Activated naive CD4-positive, alpha-beta T cell (primary cell): ENCODE measurements around the gene SERPINF2.
"Not testable (repeated sequence)": the region's sequence is repeated elsewhere in the genome, so short reads cannot be mapped to it uniquely, and the experiment has no call there.

Source experiments
- DNase-seq, 4 experiments: peaks; one replicate each; lab custom pipeline; 2025; lab: John Stamatoyannopoulos, UW

Gene SERPINF2

GRCh38 chr17:1789936-1790335, 47.3 kb downstream of the SERPINF2 start:
- DNase-seq: no peak

- no peak for DNase-seq
Measured at GRCh38 chr17:1792495-1793446, 50.1 kb downstream of the SERPINF2 start.

GRCh38 chr17:1793447-1793806, 50.8 kb downstream of the SERPINF2 start:
- DNase-seq: no peak

GRCh38 chr17:1796800-1797199, 54.1 kb downstream of the SERPINF2 start:
- DNase-seq: no peak

- DNase-seq: no peak
Measured at GRCh38 chr17:1797323-1797722, 54.7 kb downstream of the SERPINF2 start.

GRCh38 chr17:1797846-1798245, 55.2 kb downstream of the SERPINF2 start:
- DNase-seq: not testable (repeated sequence)

- no peak for DNase-seq
Measured at GRCh38 chr17:1800240-1800639, 57.6 kb downstream of the SERPINF2 start.

GRCh38 chr17:1800712-1801111, 58.0 kb downstream of the SERPINF2 start:
- no peak for DNase-seq

- no peak for DNase-seq
Measured at GRCh38 chr17:1802429-1802828, 59.8 kb downstream of the SERPINF2 start.

GRCh38 chr17:1803280-1803679, 60.6 kb downstream of the SERPINF2 start:
- DNase-seq: no peak
